ENCODE measurements around the gene ZNF213.
"Not testable (repeated sequence)": the region's sequence is repeated elsewhere in the genome, so short reads cannot be mapped to it uniquely, and the experiment has no call there.

Gene ZNF213

GRCh38 chr16:3165111-3165822 lies 30.4 kb downstream of the ZNF213 start:
- H3K4me3 ChIP-seq (ENCODE audit: low read depth, low read length) = no peak overlapping the region
- no peak for DNase-seq (ENCODE audit: low read depth)
- TF ChIP-seq, protein P1, sequence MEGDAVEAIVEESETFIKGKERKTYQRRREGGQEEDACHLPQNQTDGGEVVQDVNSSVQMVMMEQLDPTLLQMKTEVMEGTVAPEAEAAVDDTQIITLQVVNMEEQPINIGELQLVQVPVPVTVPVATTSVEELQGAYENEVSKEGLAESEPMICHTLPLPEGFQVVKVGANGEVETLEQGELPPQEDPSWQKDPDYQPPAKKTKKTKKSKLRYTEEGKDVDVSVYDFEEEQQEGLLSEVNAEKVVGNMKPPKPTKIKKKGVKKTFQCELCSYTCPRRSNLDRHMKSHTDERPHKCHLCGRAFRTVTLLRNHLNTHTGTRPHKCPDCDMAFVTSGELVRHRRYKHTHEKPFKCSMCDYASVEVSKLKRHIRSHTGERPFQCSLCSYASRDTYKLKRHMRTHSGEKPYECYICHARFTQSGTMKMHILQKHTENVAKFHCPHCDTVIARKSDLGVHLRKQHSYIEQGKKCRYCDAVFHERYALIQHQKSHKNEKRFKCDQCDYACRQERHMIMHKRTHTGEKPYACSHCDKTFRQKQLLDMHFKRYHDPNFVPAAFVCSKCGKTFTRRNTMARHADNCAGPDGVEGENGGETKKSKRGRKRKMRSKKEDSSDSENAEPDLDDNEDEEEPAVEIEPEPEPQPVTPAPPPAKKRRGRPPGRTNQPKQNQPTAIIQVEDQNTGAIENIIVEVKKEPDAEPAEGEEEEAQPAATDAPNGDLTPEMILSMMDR (IDR thresholded peaks at IDR 0.05; ENCODE audit: low read depth, low read length) = no peak
- TF ChIP-seq, protein P2, sequence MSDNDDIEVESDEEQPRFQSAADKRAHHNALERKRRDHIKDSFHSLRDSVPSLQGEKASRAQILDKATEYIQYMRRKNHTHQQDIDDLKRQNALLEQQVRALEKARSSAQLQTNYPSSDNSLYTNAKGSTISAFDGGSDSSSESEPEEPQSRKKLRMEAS (IDR thresholded peaks at IDR 0.05; ENCODE audit: low read depth, low read length) = no peak
- no peak for TF ChIP-seq MYC (IDR thresholded peaks at IDR 0.05; ENCODE audit: low read depth, low read length)
- TF ChIP-seq POLR2A (IDR thresholded peaks at IDR 0.05; ENCODE audit: extremely low read depth, insufficient read length) = no peak

DNA sequence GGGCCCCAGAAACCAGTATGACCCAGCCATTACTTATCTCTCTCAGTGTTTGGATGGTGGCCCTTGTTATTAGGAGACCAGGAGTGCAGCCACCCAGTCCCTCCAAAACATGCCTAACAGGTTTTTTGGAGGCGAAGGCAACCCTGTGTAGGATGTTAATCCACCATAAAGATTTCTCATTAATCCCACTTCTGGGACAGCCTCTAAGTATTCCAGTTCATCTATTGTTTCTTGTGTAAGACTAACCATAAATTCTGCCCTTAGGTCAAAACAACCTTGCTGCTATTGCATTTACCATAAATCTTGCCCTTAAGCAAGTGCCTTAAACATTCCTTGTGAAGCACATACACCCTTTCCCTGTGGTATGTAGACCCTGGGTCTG lies 31.7 kb downstream of the ZNF213 start:
- TF ChIP-seq POLR2A (IDR thresholded peaks at IDR 0.05; ENCODE audit: extremely low read depth, insufficient read length) (no peak), MYC (IDR thresholded peaks at IDR 0.05; ENCODE audit: low read depth, low read length) (no peak)
- TF ChIP-seq, protein P2 (IDR thresholded peaks at IDR 0.05; ENCODE audit: low read depth, low read length) = no peak
- TF ChIP-seq, protein P1 (IDR thresholded peaks at IDR 0.05; ENCODE audit: low read depth, low read length) = no peak
- no peak overlapping the region for H3K4me3 ChIP-seq (ENCODE audit: low read depth, low read length)
- DNase-seq (ENCODE audit: low read depth) = no peak

GRCh38 chr16:3168729-3169128 lies 33.9 kb downstream of the ZNF213 start:
- DNase-seq (ENCODE audit: low read depth); H3K4me3 ChIP-seq (ENCODE audit: low read depth, low read length): not testable (repeated sequence)

DNA sequence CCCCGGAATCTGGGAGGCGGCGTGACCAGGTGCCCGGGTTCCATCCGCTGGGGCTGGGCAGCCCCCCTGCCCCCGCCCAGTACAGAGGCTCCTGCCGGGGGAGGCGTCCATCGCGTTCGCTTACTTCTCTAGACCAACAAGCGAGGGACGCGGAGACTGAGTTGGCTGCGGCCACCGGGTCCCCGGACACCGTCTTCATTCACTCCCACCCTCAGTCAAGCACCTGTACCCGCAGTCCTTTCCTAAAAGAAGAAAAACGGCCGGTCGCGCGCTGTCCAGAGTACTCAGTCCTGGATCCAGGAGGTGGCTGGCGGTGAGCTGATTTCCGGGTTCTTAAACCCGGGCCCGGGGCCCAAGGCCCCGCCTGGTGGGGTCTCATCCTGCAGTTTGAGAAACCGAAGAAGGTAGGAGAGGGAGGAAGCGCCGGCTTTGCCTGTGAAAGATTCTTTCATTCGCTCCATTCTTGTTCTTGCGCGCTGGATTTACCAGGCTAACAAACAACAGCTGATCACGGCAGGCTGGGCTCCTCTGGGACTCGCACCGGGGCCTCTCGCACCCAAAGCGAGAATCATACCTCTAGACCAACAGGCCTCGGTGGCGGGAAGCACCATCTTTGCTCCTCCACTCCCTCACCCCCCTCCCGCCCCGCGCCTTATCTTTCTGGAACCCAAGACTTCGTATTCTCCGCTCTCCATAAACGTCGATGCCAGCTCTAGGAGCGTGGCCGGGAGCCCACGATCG lies 35.8 kb downstream of the ZNF213 start:
- TF ChIP-seq POLR2A (IDR thresholded peaks at IDR 0.05; ENCODE audit: extremely low read depth, insufficient read length) (no peak), MYC (IDR thresholded peaks at IDR 0.05; ENCODE audit: low read depth, low read length) (no peak)
- TF ChIP-seq, protein P1 (IDR thresholded peaks at IDR 0.05; ENCODE audit: low read depth, low read length) = no peak
- TF ChIP-seq, protein P2 (IDR thresholded peaks at IDR 0.05; ENCODE audit: low read depth, low read length) = no peak
- DNase-seq (ENCODE audit: low read depth) = peak; percentile 24
- H3K4me3 ChIP-seq (ENCODE audit: low read depth, low read length) = no peak overlapping the region

DNA sequence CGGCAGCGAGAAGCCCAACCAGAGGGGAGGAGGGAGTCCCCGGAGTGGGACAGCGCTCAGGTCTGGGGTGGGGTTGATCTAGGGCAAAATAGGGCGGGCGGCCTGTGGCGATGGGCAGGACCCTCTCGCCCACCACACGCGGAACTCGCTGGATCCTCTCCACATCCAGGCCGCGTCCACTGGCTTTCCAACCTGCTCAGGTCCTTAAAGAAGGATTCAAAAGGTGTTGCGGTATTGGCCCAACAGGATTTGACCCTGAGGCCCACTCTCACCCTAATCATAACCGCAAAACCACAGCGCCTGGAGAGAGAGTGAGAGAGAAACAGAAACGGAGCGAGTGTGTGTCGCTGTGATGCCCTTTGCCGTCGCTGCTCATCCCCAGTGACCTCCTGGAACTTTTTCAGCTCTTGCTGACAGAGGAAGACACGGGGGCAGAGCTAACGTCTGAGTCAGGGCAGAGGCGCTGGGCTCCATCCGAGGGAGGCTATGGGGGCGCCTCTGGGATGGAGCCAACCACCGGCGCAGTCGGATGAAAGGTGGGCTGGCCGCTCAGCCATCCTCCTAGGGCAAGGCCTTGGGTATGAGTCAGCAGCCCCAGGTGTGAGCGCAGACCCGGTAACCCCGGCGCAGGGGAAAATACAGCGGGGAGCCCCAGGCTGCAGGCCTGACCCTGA lies 36.5 kb downstream of the ZNF213 start:
- peak; percentile 57 for DNase-seq (ENCODE audit: low read depth)
- H3K4me3 ChIP-seq (ENCODE audit: low read depth, low read length) = no peak overlapping the region
- TF ChIP-seq MYC (IDR thresholded peaks at IDR 0.05; ENCODE audit: low read depth, low read length) = no peak
- TF ChIP-seq POLR2A (IDR thresholded peaks at IDR 0.05; ENCODE audit: extremely low read depth, insufficient read length) = no peak
- TF ChIP-seq, protein P2 (IDR thresholded peaks at IDR 0.05; ENCODE audit: low read depth, low read length) = no peak
- TF ChIP-seq, protein P1 (IDR thresholded peaks at IDR 0.05; ENCODE audit: low read depth, low read length) = no peak

Data from NB4 (cell line).